GM19240 (cell line): ENCODE measurements around the gene PARP9.
"Not testable (repeated sequence)": the region's sequence is repeated elsewhere in the genome, so short reads cannot be mapped to it uniquely, and the experiment has no call there.

Experiments used
- DNase-seq: peaks from one replicate; pipeline ENCODE4 v3.0.0; 2011; ENCODE audit warnings: low spot score; ENCODE audit not compliant: insufficient read length

The PARP9 gene

DNA sequence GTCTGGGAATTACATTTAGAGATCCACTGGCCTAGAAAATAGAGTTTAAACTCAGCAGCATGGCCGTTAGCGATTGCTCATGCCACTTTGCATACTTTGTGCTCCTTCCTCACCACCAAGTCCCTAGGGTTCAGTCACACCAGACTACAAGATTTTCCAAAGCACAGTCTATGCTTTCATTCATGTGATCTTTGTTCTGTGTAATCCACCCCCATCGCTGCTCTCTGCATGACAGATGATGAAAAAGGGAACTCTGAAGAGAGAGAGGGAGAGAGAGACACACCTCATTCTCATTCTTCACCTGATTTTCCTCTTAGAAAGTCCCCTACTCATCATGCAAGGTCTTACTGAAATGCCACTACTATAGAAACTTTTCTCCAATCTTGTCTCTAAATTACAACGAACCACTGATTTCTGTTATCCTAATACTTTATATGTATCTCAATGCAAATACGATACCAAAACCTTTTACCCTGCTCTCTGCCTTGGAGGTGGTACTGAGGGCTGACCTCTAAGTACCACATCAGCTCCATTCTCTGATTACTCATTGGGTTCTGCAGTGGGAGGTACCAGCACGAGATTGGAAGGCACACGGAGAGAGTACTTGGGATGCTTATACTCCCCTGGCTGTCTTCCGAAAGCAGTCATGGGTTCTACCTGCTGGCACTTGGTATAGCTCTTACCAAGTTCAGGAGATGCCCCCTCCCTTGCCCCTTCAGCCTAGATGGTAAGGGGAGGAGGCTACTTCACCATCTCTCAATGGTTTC lies 12.3 kb upstream of the PARP9 start:
- peak; percentile 29 for DNase-seq

DNA sequence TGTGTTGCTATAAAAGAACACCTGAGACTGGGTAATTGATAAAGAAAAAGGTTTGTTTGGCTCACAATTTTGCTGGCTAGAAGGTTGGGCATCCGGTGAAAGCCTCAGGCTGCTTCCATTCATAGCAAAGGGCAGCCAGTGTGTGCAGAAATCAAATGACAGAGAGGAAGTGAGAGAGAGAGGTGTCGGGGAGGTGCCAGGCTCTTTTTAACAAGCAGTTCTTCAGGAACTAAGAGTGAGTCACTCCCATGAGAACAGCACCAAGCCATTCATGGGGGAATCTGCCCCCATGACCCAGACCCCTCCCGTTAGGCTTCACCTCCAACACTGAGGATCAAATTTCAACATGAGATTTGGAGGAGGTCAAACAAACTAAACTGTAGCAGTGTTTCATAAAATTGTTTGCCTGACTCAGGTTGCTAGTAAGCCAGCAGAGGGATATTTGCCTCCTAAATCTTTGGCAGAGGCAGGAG lies 8.9 kb upstream of the PARP9 start:
- peak; percentile 11 for DNase-seq

DNA sequence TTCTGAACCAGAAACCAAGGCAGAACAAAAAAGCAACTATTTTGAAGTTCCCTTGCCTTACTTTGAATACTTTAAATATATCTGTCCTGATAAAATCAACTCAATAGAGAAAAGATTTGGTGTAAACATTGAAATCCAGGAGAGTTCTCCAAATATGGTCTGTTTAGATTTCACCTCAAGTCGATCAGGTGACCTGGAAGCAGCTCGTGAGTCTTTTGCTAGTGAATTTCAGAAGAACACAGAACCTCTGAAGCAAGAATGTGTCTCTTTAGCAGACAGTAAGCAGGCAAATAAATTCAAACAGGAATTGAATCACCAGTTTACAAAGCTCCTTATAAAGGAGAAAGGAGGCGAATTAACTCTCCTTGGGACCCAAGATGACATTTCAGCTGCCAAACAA lies 4.7 kb upstream of the PARP9 start:
- no peak for DNase-seq

DNA sequence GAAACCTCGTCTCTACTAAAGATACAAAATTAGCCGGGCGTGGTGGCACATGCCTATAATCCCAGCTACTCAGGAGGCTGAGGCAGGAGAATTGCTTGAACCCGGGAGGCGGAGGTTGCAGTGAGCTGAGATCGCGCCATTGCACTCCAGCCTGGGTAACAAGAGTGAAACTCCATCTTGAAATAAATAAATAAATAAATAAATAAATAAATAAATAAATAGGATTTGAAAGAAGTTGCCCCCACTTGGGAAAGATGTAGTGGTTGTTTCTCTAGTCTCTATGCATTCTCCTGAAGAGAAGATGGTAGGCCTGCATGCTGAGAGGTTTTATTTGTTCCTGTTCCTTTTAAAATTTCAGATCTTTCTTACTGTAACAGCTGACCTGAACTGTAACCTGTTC lies 4.0 kb upstream of the PARP9 start:
- DNase-seq, result not testable (repeated sequence)

DNA sequence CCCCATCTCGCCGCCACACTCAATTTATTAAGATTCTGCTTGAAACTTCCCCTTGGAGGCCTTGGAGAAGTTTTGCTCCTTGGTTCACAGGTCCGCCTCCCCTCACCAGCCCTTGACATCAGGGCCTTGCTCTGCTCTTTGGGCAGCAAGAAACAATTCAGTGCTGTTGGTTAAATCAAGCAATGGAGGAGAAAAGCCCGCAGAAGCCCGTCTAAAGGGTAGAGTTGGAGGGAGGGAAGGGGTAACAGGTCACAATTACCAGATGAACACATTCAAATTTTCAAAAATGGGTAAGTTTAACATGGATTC lies 429 bp downstream of the PARP9 start:
- no peak for DNase-seq

DNA sequence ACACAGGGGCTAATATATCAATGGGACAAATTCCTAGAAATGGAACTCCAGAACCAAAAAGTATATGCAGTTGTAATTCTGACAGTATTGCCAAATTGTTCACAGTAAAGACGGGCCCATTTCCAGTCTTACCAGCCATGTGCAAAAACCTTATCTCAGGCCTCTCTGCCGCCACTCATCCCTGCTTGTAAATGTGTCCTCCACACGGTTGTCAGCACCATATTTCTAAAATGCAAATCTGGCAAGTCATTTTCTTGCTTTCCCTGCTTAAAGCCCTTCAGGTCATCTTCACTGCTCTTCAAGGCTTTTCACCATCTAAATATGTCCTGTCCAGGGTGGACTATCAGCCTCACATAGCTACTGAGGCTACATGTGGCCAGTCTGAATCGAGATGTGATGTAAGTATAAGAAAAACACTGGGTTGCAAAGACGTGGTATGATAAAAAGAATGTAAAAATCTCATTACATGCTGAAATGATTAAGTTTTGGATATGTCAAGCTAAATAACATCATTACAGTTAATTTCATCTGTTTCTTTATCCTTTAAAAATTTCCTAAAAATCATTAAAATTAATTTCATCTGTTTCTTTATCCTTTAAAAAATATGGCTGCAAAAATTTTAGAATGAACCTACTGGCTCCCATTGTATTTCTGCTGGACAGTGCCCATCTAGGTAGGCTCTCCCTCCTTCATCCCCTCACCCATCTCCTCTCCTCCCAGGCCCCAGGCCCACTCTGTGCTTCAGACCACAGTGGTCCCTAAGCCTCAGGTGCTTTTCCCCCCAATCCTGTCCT lies 980 bp downstream of the PARP9 start:
- DNase-seq, result no peak

DNA sequence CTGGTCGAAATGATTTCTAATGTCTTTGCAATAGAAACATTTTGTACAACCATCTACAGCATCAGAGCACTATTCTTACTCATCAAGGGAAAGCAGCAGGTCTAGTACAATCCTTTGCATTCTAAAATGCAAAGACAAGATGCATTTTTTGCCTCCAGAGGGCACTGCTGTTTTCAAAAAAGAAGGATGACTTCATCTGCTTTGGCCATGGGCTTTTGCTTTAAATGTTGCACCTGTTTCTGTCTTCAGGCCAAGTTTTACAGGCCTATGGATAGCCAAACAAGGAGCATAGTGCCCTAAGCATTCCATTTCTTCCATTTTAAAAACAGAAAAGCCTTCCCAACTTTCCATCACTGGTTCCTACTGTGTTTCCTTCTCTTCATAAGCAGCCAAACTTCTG lies 3.4 kb downstream of the PARP9 start:
- no peak for DNase-seq

DNA sequence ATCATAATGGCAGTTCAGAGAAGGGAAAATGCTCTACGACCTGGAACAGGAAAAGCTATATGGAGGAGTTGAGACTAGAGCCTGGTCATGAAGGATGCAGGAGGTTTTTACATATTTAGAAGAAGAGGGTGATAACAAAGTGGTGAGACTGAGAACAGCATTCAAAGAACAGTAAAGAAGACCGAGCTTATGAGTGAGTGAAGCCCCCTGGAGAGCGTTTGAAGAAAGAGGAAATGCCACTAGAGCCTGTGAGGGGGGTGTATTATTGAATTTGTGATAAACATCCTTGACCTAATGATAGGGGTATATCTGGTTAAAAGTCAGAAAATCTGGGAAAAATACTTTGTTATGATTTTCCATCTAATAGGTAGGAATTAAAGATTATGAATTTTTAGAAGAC lies 4.2 kb downstream of the PARP9 start:
- DNase-seq, result no peak

DNA sequence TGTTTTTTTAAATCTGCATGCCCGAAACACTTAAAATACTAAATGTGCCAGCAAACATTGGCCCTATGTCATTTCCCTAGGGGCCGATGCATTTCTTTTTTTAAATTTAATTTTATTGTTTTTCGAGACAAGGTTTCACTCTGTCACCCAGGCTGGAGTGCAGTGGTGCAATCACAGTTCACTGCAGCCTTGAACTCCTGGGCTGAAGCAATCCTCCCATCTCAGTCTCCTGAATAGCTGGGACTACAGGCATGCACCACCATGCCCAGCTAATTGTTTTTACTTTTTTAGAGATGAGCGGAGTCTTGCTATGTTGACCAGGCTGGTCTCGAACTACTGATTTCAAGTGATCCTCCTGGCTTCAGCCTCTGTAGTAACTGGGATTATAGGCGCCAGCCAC lies 5.5 kb downstream of the PARP9 start:
- DNase-seq, result no peak

DNA sequence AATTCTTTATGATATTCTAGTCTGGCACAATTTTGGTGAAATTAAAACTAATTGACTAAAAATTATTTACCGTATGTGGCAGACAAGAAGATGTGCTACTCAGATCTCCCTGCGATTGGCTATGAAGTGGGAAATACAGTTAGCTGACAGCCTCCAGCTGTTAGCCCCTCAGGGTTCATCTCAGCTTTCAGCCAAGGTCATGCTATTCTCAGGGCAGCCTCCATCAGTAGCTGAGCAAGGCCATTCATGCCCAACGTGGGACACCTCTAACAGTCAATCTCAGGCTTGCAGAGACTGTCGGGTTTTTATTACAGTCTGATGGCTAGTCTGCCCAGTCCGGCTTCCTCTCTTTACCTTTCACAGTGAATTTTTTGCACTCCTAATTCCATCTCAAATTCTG lies 6.7 kb downstream of the PARP9 start:
- no peak for DNase-seq

DNA sequence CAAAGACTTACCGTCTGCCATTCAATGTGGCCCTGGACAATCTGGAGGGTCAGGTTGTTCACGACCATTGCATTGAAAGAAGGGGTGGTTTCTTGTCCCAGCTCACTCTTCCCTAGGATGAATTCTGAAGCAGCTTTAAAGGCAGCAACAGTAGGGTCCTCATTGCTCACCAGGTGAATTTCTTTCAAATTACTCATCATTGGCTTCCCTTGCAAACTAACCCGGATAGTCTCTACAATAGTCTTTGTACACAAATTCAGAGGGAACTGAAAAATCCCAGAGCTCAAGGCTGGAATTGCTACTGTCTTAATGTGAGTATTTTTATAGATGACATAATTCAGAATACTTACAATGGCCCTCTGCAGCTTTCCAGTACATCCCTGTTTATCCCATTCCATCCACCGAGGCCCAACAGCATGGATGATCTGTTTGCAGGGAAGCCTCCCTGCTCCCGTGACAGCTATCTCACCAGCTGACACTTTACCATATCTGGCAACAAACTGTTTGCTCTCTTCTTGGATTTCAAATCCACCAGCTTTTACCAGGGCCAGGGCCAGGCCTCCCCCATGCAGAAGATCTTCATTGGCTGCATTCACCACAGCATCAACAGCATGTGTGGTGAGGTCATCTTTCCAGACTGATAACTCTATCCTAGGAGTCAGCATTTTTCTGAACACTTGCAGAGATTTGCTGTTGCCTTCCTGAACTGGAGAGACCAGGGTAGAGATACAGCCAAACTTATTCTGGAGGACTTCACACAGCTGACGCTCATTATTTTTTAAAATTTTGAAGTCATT lies 8.6 kb downstream of the PARP9 start:
- no peak for DNase-seq

DNA sequence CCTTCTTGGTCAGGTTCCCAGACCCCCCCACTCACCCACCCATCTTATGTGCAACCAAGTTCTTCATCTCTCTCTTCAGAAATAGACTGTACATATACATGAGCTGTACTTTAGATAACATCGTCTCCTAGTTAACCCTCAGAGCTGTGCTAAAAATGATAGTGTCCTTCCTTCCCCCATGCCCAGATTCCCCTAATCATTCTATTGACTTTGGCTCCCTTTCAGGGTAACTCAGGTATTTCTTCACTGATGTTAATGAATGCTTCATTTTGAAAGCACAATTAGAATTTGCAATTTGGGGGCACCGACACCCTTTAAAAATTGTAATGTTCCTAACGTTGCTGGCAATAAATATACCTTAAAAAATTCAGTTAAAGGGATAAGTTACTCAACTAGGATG lies 10.9 kb downstream of the PARP9 start:
- DNase-seq, result no peak

DNA sequence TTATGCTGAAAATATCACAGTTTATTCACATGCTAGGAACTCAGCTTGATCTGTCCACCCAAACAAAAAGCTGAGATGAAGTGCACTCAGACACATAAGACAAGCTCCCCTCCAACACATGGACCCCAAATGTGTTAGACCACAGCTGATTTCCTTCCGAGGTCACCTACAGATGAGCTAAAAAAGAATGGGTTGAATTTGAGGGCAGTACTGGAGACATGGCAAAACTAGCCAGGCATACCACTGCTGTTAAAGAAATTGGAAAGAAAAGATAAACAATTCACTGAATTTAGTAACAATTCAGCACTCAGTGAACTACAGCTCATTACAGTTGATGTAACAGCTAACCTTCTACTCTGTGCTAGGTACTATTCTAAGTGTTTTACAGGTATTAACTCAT lies 15.5 kb downstream of the PARP9 start:
- no peak for DNase-seq

DNA sequence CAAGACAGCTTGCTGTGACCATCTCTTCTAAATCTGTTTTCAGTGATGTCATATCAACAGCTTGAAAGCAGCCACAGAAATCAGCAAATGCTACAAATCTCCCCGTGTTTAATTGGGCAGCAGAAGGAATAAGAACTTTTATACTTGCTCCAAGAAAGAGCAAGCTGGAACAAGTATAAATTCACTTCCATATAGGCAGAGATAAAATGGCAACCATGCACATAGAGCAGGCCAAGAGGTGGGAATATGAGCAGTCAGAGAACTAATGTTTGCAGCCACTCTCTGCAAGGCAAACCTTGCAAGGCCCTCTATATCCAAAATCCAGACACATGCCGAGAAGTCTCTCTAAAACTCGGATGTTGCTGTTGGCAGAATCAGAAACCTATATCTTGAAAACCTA lies 16.0 kb downstream of the PARP9 start:
- DNase-seq, result no peak

DNA sequence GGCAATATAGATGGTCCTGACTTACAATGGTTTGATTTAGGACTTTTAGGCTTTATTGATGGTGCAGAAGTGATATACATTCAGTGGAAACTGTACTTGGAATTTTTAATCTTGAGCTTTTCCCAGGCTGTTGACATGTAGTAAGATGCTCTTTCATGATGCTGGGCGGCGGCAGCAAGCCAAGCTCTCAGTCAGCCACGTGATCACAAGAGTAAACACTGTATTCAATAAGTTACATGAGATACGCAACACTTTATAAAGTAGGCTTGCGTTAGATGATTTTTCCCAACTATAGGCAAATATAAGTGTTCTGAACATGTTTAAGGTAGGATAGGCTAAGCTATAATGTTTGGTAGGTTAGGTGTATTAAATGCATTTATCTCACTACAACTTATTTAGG lies 17.9 kb downstream of the PARP9 start:
- DNase-seq, result no peak

DNA sequence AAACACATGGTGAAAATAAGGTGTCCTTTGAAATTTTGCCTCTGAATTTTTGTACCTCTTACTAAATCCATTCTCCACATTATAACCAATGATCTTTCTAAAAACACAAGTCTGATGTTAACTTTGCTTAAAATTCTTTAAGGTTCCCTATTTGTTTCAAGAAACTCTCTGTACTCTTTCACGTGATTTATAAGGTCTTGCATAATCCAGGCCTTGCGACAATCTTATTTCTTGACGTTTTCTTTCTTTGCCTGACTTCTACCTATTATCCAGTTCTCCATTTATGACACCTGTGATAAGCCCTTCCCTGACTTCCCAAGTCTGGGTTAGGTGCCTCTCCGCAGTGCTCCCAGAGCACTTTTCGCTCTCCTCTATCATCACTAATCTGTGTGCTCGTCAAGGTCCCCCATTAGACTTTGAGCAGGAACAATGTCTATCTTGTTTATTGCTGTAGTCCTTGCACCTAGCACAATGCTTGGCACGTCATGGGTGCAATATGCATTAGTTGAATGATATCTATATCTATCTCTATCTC lies 25.1 kb downstream of the PARP9 start:
- no peak for DNase-seq

DNA sequence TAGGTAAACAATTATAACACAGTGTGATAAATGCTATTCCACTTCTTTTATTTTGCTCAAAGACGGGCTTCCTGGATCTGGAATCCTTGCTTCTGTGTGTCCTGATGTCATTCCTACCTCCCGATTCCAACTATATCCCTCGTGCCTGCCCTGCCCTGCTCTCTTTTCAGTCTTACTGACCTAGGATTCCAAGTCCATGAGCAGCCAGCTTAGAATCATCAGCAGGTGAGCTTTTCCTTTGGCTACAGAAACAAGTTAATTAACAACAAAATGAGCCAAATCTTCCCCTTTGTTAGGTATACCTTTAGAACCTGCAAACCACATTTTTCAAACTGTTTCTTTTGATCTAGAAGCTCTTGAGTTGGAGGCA lies 27.5 kb downstream of the PARP9 start:
- no peak for DNase-seq

DNA sequence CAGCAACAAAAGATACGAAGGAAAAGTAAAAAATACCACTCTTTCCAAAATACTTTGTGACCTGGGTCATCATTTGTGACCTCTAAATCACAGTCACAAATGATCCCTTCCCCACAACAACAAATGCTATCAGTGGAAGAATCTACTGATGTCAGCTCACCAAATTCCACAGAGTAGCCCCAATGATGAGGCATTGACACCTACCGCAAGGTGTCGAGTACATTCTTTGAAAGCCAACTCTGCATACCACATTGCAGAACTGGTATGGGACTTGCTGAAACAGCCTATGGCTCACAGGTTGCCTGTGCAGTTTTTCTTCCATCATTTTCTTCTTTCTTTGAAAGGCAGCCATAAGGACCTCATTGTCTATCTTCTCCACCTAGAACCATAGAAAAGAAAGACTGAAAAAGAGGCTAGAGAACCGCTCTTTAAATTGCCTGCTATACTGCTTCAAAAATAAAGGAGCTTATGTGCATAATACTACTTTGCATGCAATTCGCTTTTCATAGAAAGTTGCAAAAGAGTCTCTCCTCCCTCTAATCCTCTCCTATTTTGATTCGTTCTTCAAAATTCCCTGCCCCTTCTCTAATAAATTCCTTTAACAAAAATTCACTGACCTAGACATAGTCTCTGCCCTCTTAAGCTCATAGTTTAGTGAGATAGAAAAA lies 28.0 kb downstream of the PARP9 start:
- DNase-seq, result no peak

DNA sequence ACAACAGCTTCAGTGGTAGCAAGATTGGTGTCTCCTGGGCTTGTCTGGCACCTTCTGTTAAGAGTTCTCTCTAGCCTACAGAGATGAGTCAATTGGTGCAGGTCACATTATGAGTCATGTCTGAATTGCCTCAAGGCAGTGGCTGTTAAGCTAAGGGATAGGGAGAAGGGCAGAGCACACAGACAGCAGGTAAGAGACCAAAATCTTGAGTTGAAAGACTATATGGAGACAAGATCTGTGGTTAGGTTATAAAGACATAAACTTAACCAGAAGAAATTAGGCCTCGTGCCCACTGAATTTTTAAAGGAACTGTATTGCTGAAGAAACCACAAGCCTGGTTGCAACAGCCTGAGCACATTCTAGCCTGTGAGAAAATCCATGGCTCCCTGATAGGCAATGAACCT lies 30.2 kb downstream of the PARP9 start:
- DNase-seq, result peak; percentile 74

DNA sequence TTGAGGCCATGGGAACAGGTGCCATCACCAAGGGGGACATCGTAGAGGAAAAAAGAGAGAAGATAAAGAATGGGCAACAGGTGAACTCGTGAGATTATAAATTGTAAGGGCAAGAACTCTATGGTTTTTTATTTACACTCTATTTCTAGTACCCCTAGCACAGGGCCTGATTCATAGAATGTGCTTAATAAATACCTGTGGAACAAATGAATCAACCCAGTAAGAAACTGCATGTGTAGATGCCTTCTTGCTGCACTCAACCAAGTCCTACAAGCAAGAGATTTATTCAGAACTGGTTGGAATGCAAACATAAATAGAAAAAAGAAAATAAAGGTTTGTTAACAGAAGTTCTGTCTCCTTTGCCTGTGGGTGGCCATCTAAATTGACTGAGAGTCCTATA lies 30.6 kb downstream of the PARP9 start:
- DNase-seq, result no peak

DNA sequence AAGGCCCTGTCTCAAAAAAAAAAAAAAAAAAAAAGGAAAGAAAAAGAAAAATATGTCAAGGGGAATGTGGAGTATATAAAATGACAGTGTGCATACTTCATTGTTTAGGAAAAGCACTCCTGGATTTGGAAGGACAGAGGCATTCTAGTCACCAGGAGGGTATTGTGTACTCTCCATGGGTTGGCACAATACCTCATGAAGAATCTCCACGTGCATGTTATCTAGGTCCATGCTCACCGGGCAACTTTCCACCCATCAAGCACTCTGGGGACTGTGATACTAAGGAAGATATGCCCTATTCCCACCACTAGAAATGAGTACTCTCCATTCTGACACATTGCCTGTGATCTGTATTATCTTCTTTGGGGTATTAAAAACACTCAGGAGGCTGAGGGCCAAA lies 33.9 kb downstream of the PARP9 start:
- DNase-seq, result no peak

DNA sequence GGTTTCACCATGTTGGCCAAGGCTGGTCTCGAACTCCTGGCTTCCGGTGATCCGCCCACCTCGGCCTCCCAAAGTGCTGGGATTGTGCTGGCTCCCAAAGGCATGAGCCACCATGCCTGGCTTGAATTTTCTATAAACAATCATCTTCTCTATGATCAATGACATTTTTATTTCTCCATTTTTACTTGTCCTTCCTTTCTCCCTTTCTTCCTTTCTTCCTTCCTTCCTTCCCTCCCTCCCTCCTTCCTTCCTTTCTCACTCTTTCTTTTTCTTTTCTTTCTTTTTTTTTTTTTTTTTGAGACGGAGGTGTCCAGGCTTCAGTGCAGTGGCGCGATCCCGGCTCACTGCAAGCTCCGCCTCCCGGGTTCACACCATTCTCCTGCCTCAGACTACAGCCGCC lies 40.8 kb downstream of the PARP9 start:
- DNase-seq, result no peak
